IPS-20b (cell line): Measurements from ENCODE around the gene WNT1.

Experiments
- H3K27ac ChIP-seq: one replicate; pipeline ENCODE4 v1.5.1; 2013; ENCODE audit warnings: low read length
- H3K27me3 ChIP-seq: 2 replicates; pipeline ENCODE4 v1.6.1; 2013; ENCODE audit warnings: mild to moderate bottlenecking, low read length, inconsistent platforms; ENCODE audit not compliant: insufficient read depth
- H3K36me3 ChIP-seq: 2 replicates; pipeline ENCODE4 v1.6.1; 2013; ENCODE audit warnings: low read depth, mild to moderate bottlenecking, inconsistent platforms, low read length, moderate library complexity; ENCODE audit not compliant: insufficient read depth
- H3K4me1 ChIP-seq: 2 replicates; pipeline ENCODE4 v1.6.1; 2013; ENCODE audit warnings: mild to moderate bottlenecking, control low read depth, inconsistent platforms, low read length, moderate library complexity; ENCODE audit not compliant: insufficient read depth
- H3K4me3 ChIP-seq: 2 replicates; pipeline ENCODE4 v1.5.1; 2013; ENCODE audit warnings: mild to moderate bottlenecking, low read length, inconsistent platforms
- H3K9ac ChIP-seq: 2 replicates; pipeline ENCODE4 v1.6.1; 2013; ENCODE audit warnings: low read depth, mild to moderate bottlenecking, inconsistent platforms, low read length, moderate library complexity
- H3K9me3 ChIP-seq: 2 replicates; pipeline ENCODE4 v1.6.1; 2013; ENCODE audit warnings: mild to moderate bottlenecking, low read depth, low read length, inconsistent platforms; ENCODE audit not compliant: insufficient read depth

The WNT1 gene

DNA sequence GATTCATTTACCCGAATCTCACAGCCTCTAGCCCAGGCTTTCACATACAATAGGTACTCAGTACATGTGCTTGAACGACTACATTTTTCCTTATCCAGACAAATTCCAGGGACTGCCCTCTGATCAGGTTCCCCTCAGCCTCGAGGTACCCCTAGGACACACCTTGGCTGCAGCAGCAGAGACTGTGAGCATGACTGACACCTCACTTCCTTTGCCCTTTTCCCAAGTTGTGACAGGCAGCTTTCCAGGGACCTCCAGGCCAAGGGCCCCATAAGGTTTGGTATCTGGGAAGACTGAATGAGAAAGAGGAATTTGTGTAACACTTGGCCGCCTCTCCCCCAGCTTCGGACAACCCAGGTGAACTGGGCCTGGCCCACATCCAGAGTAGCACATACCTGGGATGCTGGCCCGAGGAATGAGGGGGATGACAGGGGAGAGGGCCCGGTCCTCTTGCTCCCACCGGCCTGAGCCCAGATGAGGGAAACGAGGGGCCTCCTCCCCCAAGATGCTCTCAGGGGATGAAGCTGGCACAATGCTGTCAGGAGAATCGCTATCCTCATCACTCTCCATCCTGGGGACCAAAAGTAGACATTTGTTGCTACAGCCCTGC, 50.6 kb downstream of the WNT1 start:
- Histone ChIP-seq H3K4me3 (no peak overlapping the region), H3K27me3 (no peaks in the 10 kb centered on the region), H3K36me3 (peaks cover 99% of the 10 kb centered on the region), H3K4me1 (no peaks in the 10 kb centered on the region), H3K27ac (no peak overlapping the region), H3K9ac (no peak overlapping the region), H3K9me3 (no peaks in the 10 kb centered on the region)

DNA sequence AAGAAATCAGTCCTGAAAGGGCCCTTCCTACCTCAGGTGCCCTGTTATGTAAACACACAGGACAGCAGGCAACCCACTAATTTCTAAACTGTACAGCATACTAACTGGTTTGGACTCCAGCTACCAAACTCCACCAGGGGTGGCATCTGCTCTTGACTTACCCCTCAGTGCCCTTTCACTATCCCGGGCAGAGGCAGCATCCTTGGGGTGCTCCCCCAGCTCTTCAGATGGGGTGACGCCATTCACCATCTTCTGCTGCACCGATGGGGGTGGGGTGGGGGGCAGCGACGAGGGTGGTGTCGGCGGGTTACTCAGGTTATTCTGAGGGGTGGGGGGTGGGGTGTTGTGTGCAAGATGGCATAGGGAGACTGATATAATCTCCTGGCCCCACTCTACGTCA, 52.0 kb downstream of the WNT1 start:
- no peaks in the 10 kb centered on the region for H3K27me3 ChIP-seq
- no peak overlapping the region for H3K4me3 ChIP-seq
- H3K27ac ChIP-seq = no peak overlapping the region
- no peaks in the 10 kb centered on the region for H3K9me3 ChIP-seq
- no peak overlapping the region for H3K9ac ChIP-seq
- peaks cover 99% of the 10 kb centered on the region for H3K36me3 ChIP-seq
- no peaks in the 10 kb centered on the region for H3K4me1 ChIP-seq

DNA sequence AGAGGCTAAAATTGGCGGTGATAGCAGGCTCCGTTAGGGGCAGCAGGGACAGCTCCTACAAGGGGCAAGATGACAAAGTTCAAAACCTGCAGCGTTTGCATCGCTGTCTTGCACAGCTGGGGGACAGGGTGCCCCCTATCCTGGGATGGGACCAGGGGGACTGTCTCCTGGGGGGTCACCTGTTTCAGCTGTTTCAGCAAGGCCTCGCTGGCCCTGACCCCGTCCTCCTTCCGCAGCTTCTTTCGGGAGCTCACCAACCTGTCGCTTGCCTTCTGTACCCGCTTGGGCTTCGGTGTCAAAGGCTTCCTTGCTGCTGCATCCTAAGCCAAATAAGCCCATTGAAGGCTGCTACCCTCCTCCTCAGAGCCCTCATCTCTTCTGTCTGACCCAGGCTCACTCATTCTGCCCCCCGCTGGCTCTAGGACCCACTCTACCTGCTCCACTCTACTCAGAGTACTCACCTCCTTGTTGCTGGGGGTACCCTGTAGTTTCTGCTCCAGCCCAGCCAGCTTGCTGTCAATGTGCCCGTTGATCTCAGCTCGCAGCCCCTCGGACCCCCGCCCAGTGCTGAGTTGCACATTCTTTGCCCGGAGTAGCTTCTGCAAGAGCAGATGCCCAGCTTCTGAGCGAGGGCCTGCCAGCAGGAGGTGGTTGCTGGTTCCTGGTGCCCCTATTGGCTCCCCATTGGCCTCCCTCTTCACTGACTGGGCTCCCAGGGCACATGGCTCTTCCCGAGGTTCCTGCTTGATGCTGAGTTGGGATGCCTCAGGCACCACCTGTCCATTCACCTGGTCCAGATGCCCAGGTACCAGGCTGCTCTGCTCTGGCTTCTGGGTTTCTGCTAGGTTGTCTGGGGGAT, 52.8 kb downstream of the WNT1 start:
- Histone ChIP-seq H3K9me3 (no peaks in the 10 kb centered on the region), H3K36me3 (peaks cover 99% of the 10 kb centered on the region), H3K27ac (no peak overlapping the region)

DNA sequence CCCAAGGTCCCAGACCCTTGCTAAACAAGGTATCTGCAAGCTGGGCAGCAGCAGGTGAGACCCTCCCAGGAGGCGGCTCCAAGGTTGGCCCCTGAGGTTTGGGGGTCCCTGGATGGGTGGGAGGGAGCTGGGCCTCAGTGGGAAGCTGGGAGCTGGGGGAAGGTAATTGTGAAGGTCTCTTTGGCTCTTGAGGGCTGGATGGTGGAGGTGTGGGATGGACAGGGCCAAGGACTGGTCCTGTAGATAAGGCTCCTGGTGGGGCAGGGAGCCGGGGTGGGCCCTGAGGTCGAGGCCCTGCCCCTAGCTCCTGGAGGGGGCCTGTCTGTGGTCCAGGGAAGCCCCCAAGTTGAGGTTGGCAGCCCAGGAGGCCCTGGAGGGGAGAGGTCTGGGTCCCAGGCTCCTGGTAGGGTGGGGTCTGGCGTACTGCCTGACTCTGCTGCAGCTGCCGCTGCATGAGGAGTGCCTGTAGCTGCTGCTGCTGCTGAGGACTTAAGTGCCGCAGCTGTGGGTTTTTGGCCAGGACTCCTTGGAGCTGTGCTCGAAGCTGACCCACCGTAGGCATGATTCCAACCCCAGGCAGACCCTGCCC, 53.5 kb downstream of the WNT1 start:
- no peak overlapping the region for H3K27ac ChIP-seq
- no peak overlapping the region for H3K4me3 ChIP-seq
- H3K9ac ChIP-seq = no peak overlapping the region
- no peaks in the 10 kb centered on the region for H3K4me1 ChIP-seq
- no peaks in the 10 kb centered on the region for H3K9me3 ChIP-seq
- peaks cover 97% of the 10 kb centered on the region for H3K36me3 ChIP-seq
- H3K27me3 ChIP-seq = no peaks in the 10 kb centered on the region

More for the DNA sequence above, 52.8 kb downstream of the WNT1 start:
- H3K4me1 ChIP-seq = no peaks in the 10 kb centered on the region
- no peak overlapping the region for H3K4me3 ChIP-seq
- H3K9ac ChIP-seq = no peak overlapping the region
- H3K27me3 ChIP-seq = no peaks in the 10 kb centered on the region
